Testis (tissue), 2 donors: ENCODE data around the gene CIDEB.

Source experiments
- POLR2A ChIP-seq: fragments of 450-650 bp; IDR thresholded peaks from one replicate; pipeline ENCODE4 v1.6.1; 2017; ENCODE audit warnings: antibody characterized with exemption, mild to moderate bottlenecking, moderate library complexity
- TF ChIP-seq, protein P1 (sequence below), 3 experiments: fragments of 450-650 bp in 2 of 3; fragments of 200-600 bp in 1 of 3; sonication (generic) in 1 of 3; IDR thresholded peaks; one replicate each; pipeline ENCODE4 v1.5.1; 2016 to 2019; ENCODE audit warnings: antibody characterized with exemption in 3 of 3, mild to moderate bottlenecking in 2 of 3, moderate library complexity in 1 of 3

GRCh38 chr14:24324024-24324423, 16.2 kb upstream of the CIDEB start:
- TF ChIP-seq, protein P1, sequence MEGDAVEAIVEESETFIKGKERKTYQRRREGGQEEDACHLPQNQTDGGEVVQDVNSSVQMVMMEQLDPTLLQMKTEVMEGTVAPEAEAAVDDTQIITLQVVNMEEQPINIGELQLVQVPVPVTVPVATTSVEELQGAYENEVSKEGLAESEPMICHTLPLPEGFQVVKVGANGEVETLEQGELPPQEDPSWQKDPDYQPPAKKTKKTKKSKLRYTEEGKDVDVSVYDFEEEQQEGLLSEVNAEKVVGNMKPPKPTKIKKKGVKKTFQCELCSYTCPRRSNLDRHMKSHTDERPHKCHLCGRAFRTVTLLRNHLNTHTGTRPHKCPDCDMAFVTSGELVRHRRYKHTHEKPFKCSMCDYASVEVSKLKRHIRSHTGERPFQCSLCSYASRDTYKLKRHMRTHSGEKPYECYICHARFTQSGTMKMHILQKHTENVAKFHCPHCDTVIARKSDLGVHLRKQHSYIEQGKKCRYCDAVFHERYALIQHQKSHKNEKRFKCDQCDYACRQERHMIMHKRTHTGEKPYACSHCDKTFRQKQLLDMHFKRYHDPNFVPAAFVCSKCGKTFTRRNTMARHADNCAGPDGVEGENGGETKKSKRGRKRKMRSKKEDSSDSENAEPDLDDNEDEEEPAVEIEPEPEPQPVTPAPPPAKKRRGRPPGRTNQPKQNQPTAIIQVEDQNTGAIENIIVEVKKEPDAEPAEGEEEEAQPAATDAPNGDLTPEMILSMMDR (IDR thresholded peaks at IDR 0.05) = no peak
- TF ChIP-seq POLR2A = no peak
